ENCODE data around the gene TMEM62. TPM values are rescaled to one million over a fixed set of nuclear protein-coding genes. Genes with fewer than 3 reads are reported as not detected.

Gene TMEM62
- total RNA-seq, 1 experiment from 2014 or later = 7.2 TPM

GRCh38 chr15:43194795-43195194, 61.4 kb downstream of the TMEM62 start:
- H3K23ac ChIP-seq (ENCODE audit: insufficient read length, low read depth, low read length) = no peak overlapping the region
- peaks cover 4 to 67% (median 37%) of the 10 kb centered on the region in 3 experiments; a peak in 5 of 7 replicates for H3K36me3 Mint-ChIP-seq (ENCODE audit: insufficient read depth in 1 of 3, low read depth in 3 of 3)
- H3K56ac ChIP-seq (ENCODE audit: insufficient read length, low read depth, low read length) = no peak overlapping the region

More at GRCh38 chr15:43194795-43195194, 61.4 kb downstream of the TMEM62 start:
- Histone ChIP-seq H4K20me1 (ENCODE audit: control insufficient read depth, insufficient read depth, insufficient read length) (no peaks in the 10 kb centered on the region), H2BK20ac (ENCODE audit: low read depth, low read length, poor library complexity, severe bottlenecking) (no peak overlapping the region), H2BK120ac (ENCODE audit: low read depth, low read length, poor library complexity, severe bottlenecking) (no peak overlapping the region), H3K27me3 (ENCODE audit: insufficient read depth, low read length) (no peaks in the 10 kb centered on the region), H4K91ac (ENCODE audit: insufficient read length, low read depth, low read length) (no peak overlapping the region), H3K18ac (ENCODE audit: insufficient read length, low read depth, low read length) (no peak overlapping the region), H3K23me2 (ENCODE audit: insufficient read length, low read depth, low read length, poor library complexity, severe bottlenecking) (no peaks in the 10 kb centered on the region), H3K14ac (ENCODE audit: insufficient read depth, low read length) (no peak overlapping the region), H3K9ac (ENCODE audit: extremely low read depth, insufficient read length, low read length) (no peak overlapping the region), H3K9me3 (ENCODE audit: control insufficient read depth, low read depth, low read length) (no peaks in the 10 kb centered on the region), H2AK5ac (ENCODE audit: insufficient read length, low read length) (no peak overlapping the region), H2BK12ac (ENCODE audit: insufficient read length, low read depth, low read length) (no peak overlapping the region), H3K27ac (ENCODE audit: insufficient read length, low read depth, low read length) (no peak overlapping the region), H3K4me2 (ENCODE audit: insufficient read depth, insufficient read length, low read length) (no peak overlapping the region), H2BK15ac (ENCODE audit: low read depth, low read length) (no peak overlapping the region), H2BK5ac (ENCODE audit: insufficient read length, low read length) (no peak overlapping the region), H3T11ph (ENCODE audit: low read length) (no peak overlapping the region), H2AFZ (ENCODE audit: low read length) (no peak overlapping the region), H3K79me1 (ENCODE audit: insufficient read depth, low read depth, low read length, poor library complexity, severe bottlenecking) (no peaks in the 10 kb centered on the region), H4K5ac (ENCODE audit: insufficient read length, low read depth, low read length) (no peak overlapping the region), H3K4ac (ENCODE audit: low read depth, low read length) (no peak overlapping the region), H4K8ac (replicated peaks; ENCODE audit: insufficient read length, low read depth, low read length) (no peak overlapping the region), H3K4me1 (ENCODE audit: insufficient read depth, low read length) (no peaks in the 10 kb centered on the region), H3K79me2 (ENCODE audit: insufficient read depth, low read length) (no peaks in the 10 kb centered on the region)
- no peaks in the 10 kb centered on the region; the same call in 1 of the 2 replicates for H3K27me3 Mint-ChIP-seq (ENCODE audit: low read depth)
- no peak for DNase-seq
- H3K4me1 Mint-ChIP-seq = no peaks in the 10 kb centered on the region
- H3K9me3 Mint-ChIP-seq = peaks cover 7 to 11% of the 10 kb centered on the region in 2 experiments; a peak in 4 of 5 replicates
- no peak for TF ChIP-seq CTCF (conservative IDR thresholded peaks at IDR 0.05)
- WGBS (ENCODE audit: extremely low coverage, insufficient read length, low lambda C conversion rate) = no CpG with 5 or more reads among the region's 2 CpGs
- no peak overlapping the region for H3K27ac Mint-ChIP-seq
- no peak overlapping the region for H3K4me3 Mint-ChIP-seq

Data from H9 (cell line).